Liver (tissue), 9 donors: ENCODE measurements around the gene WHAMM. TPM values are rescaled to one million over a fixed set of nuclear protein-coding genes. Genes with fewer than 3 reads are reported as not detected.
A peak's percentile ranks its signal among the peaks of the same experiment; 100 is the strongest.

Experiments used
- DNase-seq: peaks from one replicate; pipeline ENCODE4 v3.0.0-alpha.2; 2017; ENCODE audit warnings: low spot score
- H3K27ac ChIP-seq, 2 donors: one replicate each; pipeline ENCODE4 v1.7.0; 2013; ENCODE audit warnings: inconsistent platforms in 2 of 2, low read length in 2 of 2, control low read depth in 1 of 2, low read depth in 1 of 2, mild to moderate bottlenecking in 1 of 2
- H3K27me3 ChIP-seq, 4 donors: one replicate each; pipeline versions ENCODE4 v1.6.1 to v1.7.0; 2013; ENCODE audit warnings: low read length in 3 of 4, inconsistent platforms in 1 of 4, mild to moderate bottlenecking in 1 of 4, moderate library complexity in 1 of 4; ENCODE audit not compliant: control insufficient read depth in 4 of 4, insufficient read depth in 4 of 4
- H3K36me3 ChIP-seq, 4 donors: one replicate each; pipeline versions ENCODE4 v1.6.1 to v1.7.0; 2013; ENCODE audit warnings: low read length in 3 of 4, mild to moderate bottlenecking in 3 of 4, low read depth in 1 of 4, moderate library complexity in 1 of 4; ENCODE audit not compliant: control insufficient read depth in 4 of 4, insufficient read depth in 3 of 4
- H3K4me1 ChIP-seq, 4 donors: one replicate each; pipeline versions ENCODE4 v1.6.1 to v1.7.0; 2013; ENCODE audit warnings: low read length in 3 of 4, mild to moderate bottlenecking in 3 of 4, moderate library complexity in 1 of 4; ENCODE audit not compliant: control insufficient read depth in 4 of 4, insufficient read depth in 4 of 4
- H3K4me3 ChIP-seq, 3 donors: one replicate each; pipeline versions ENCODE4 v1.6.1 to v1.7.0; 2013; ENCODE audit warnings: low read length in 3 of 3, control low read depth in 1 of 3, low read depth in 1 of 3, mild to moderate bottlenecking in 1 of 3
- H3K9ac ChIP-seq, 2 donors: one replicate each; pipeline ENCODE4 v1.7.0; 2013; ENCODE audit warnings: low read length in 2 of 2, mild to moderate bottlenecking in 2 of 2, moderate library complexity in 2 of 2, control low read depth in 1 of 2, low read depth in 1 of 2
- H3K9me3 ChIP-seq, 4 donors: one replicate each; pipeline versions ENCODE4 v1.6.1 to v1.7.0; 2013; ENCODE audit warnings: low read length in 3 of 4; ENCODE audit not compliant: control insufficient read depth in 4 of 4
- ATF3 ChIP-seq: IDR thresholded peaks from 2 replicates; pipeline ENCODE4 v1.6.1; 2016; ENCODE audit warnings: antibody characterized with exemption
- CTCF ChIP-seq: fragments of 150-350 bp; IDR thresholded peaks from 2 replicates; pipeline ENCODE4 v1.5.1; 2017; ENCODE audit warnings: improper control_type of control experiment, low read depth, low read length; ENCODE audit not compliant: missing input control
- EGR1 ChIP-seq, 2 donors: IDR thresholded peaks; 2 replicates each; pipeline ENCODE4 v1.6.1; 2016 to 2018; ENCODE audit warnings: antibody characterized with exemption in 2 of 2, low read depth in 2 of 2
- FOXA1 ChIP-seq: IDR thresholded peaks from 2 replicates; pipeline ENCODE4 v1.6.1; 2016; ENCODE audit warnings: antibody characterized with exemption
- GABPA ChIP-seq, 2 donors: IDR thresholded peaks in 1 of 2; conservative IDR thresholded peaks in 1 of 2; 2 replicates each; pipeline ENCODE4 v1.6.1; 2016; ENCODE audit warnings: antibody characterized with exemption in 2 of 2, mild to moderate bottlenecking in 1 of 2, moderate library complexity in 1 of 2
- HNF4A ChIP-seq, 2 donors: conservative IDR thresholded peaks; 2 replicates each; pipeline ENCODE4 v1.6.1; 2016; ENCODE audit warnings: antibody characterized with exemption in 2 of 2, mild to moderate bottlenecking in 2 of 2
- HNF4G ChIP-seq: IDR thresholded peaks from 2 replicates; pipeline ENCODE4 v1.6.1; 2016; ENCODE audit warnings: antibody characterized with exemption
- JUND ChIP-seq, 2 donors: IDR thresholded peaks; 2 replicates each; pipeline ENCODE4 v1.6.1; 2016; ENCODE audit warnings: antibody characterized with exemption in 2 of 2
- MAX ChIP-seq: IDR thresholded peaks from 2 replicates; pipeline ENCODE4 v1.6.1; 2016; ENCODE audit warnings: antibody characterized with exemption
- NR2F2 ChIP-seq: IDR thresholded peaks from 2 replicates; pipeline ENCODE4 v1.6.1; 2016; ENCODE audit warnings: antibody characterized with exemption
- RAD21 ChIP-seq, 2 donors: IDR thresholded peaks; 2 replicates each; pipeline ENCODE4 v1.6.1; 2016; ENCODE audit warnings: antibody characterized with exemption in 2 of 2, mild to moderate bottlenecking in 2 of 2
- REST ChIP-seq: IDR thresholded peaks from 2 replicates; pipeline ENCODE4 v1.6.1; 2016; ENCODE audit warnings: antibody characterized with exemption, mild to moderate bottlenecking
- RXRA ChIP-seq, 2 donors: IDR thresholded peaks; 2 replicates each; pipeline ENCODE4 v1.6.1; 2017 to 2018; ENCODE audit warnings: antibody characterized with exemption in 2 of 2, mild to moderate bottlenecking in 1 of 2
- TAF1 ChIP-seq: conservative IDR thresholded peaks from 2 replicates; pipeline ENCODE4 v1.6.1; 2016; ENCODE audit warnings: antibody characterized with exemption, mild to moderate bottlenecking
- YY1 ChIP-seq: IDR thresholded peaks from 2 replicates; pipeline ENCODE4 v1.6.1; 2016; ENCODE audit warnings: antibody characterized with exemption, mild to moderate bottlenecking
- ZBTB33 ChIP-seq: IDR thresholded peaks from 2 replicates; pipeline ENCODE4 v1.6.1; 2016; ENCODE audit warnings: antibody characterized with exemption
- WGBS: extraction: QIAGEN DNeasy Blood & Tissue Kit; methylation state at CpG from one replicate; pipeline ENCODE4 v1.1.7; 2013; 5-methylcytosine and 5-hydroxymethylcytosine counted together
- polyA plus RNA-seq, 2 donors: library from polyadenylated mRNA; stranded (reverse) in 1 of 2; unstranded in 1 of 2; fragments of 200-250 nt in 1 of 2; fragments of >200 nt in 1 of 2; fragmentation: Nextera tagmentation in 1 of 2; extraction: Ambion mirVana in 1 of 2; gene quantifications; one replicate each; pipeline versions ENCODE4 v1.2.1 to v1.2.3, GENCODE V29; 2013 to 2015
- total RNA-seq, 2 donors: library from RNA; depleted of rRNA; stranded (reverse); fragments of >200 nt; gene quantifications; one replicate each; pipeline ENCODE4 v1.2.3, GENCODE V29; 2014
- donor health status: healthy.
- donor health status: healthy.
- donor health status: healthy.
- donor health status: healthy.
- donor health status: healthy.

Gene WHAMM
- total and polyA plus RNA-seq, 4 donors = 2.5 to 4.0 (median 3.2) TPM

GRCh38 chr15:82830427-82831173 is 21.2 kb downstream of the WHAMM start:
- no peak for DNase-seq

GRCh38 chr15:82831894-82832600 is 22.6 kb downstream of the WHAMM start:
- Histone ChIP-seq H3K9ac (no peak overlapping the region), H3K4me1 (peaks cover 2 to 38% (median 31%) of the 10 kb centered on the region in 4 donors), H3K9me3 (no peaks in the 10 kb centered on the region), H3K27me3 (no peaks in the 10 kb centered on the region), H3K4me3 (no peak overlapping the region), H3K36me3 (peaks cover 9 to 59% (median 43%) of the 10 kb centered on the region in 4 donors), H3K27ac (peak overlapping the region; percentile 39 to 62)
- TF ChIP-seq CTCF (no peak), REST (no peak), EGR1 (IDR thresholded peaks at IDR 0.05; ENCODE audit: low read depth in 2 of 2) (no peak), TAF1 (no peak), MAX (no peak), RAD21 (IDR thresholded peaks at IDR 0.05) (no peak), HNF4G (peak; percentile 13), HNF4A (conservative IDR thresholded peaks at IDR 0.05) (peak; percentile 58), YY1 (no peak), ZBTB33 (no peak), ATF3 (no peak), FOXA1 (no peak), GABPA (IDR thresholded peaks at IDR 0.05 in 1 of 2, conservative IDR thresholded peaks at IDR 0.05 in 1 of 2) (no peak), JUND (IDR thresholded peaks at IDR 0.05) (no peak), NR2F2 (no peak)
- no peak for DNase-seq
- WGBS = 77% methylated on average over 5 of the region's 5 CpGs

More at GRCh38 chr15:82830427-82831173, 21.2 kb downstream of the WHAMM start:
- H3K36me3 ChIP-seq = peaks cover 10 to 54% (median 42%) of the 10 kb centered on the region in 4 donors
- 69% methylated on average over 18 of the region's 18 CpGs for WGBS
- H3K27ac ChIP-seq = no peak overlapping the region
- TF ChIP-seq HNF4G = no peak
- no peak for TF ChIP-seq RXRA (IDR thresholded peaks at IDR 0.05)
- TF ChIP-seq ZBTB33 = no peak
- no peak for TF ChIP-seq MAX
- TF ChIP-seq TAF1 = no peak
- no peak for TF ChIP-seq FOXA1
- no peak overlapping the region for H3K9ac ChIP-seq
- H3K27me3 ChIP-seq = no peaks in the 10 kb centered on the region
- no peaks in the 10 kb centered on the region for H3K9me3 ChIP-seq
- H3K4me3 ChIP-seq = no peak overlapping the region
- peaks cover 2 to 38% (median 31%) of the 10 kb centered on the region in 4 donors for H3K4me1 ChIP-seq
